ENCODE data around the gene OOSP1.
A peak's percentile ranks its signal among the peaks of the same experiment; 100 is the strongest.

Gene OOSP1

GRCh38 chr11:59997800-59998199 is 59.6 kb downstream of the OOSP1 start:
- H3K36me3 ChIP-seq (replicated peaks), result no peaks in the 10 kb centered on the region
- TF ChIP-seq CTCF (IDR thresholded peaks at IDR 0.05; ENCODE audit: low read depth, low read length, missing control alignments), result no peak
- no peaks in the 10 kb centered on the region for H3K27me3 ChIP-seq (replicated peaks)
- H3K27ac ChIP-seq, result no peak overlapping the region
- DNase-seq, result no peak
- in situ Hi-C loops (cut with HindIII; ENCODE audit: low pct_ligation_motif_present, low sequenced_read_pairs), result no loop called here
- no peak overlapping the region for H3K4me3 ChIP-seq (ENCODE audit: low read depth, low read length)

- Histone ChIP-seq H3K27me3 (replicated peaks) (no peaks in the 10 kb centered on the region), H3K27ac (no peak overlapping the region), H3K36me3 (replicated peaks) (no peaks in the 10 kb centered on the region), H3K4me3 (ENCODE audit: low read depth, low read length) (no peak overlapping the region)
- in situ Hi-C loops (cut with HindIII; ENCODE audit: low pct_ligation_motif_present, low sequenced_read_pairs), result no loop called here
- TF ChIP-seq CTCF (IDR thresholded peaks at IDR 0.05; ENCODE audit: low read depth, low read length, missing control alignments), result no peak
- DNase-seq, result no peak
Observed at GRCh38 chr11:59999691-60000090, 61.5 kb downstream of the OOSP1 start.

- in situ Hi-C loops (cut with HindIII; ENCODE audit: low pct_ligation_motif_present, low sequenced_read_pairs), result no loop called here
- Histone ChIP-seq H3K27me3 (replicated peaks) (no peaks in the 10 kb centered on the region), H3K27ac (no peak overlapping the region), H3K36me3 (replicated peaks) (no peaks in the 10 kb centered on the region), H3K4me3 (ENCODE audit: low read depth, low read length) (no peak overlapping the region)
- DNase-seq, result no peak
- TF ChIP-seq CTCF (IDR thresholded peaks at IDR 0.05; ENCODE audit: low read depth, low read length, missing control alignments), result no peak
Observed at GRCh38 chr11:60003729-60004128, 65.5 kb downstream of the OOSP1 start.

GRCh38 chr11:60005360-60005759 is 67.1 kb downstream of the OOSP1 start:
- Histone ChIP-seq H3K36me3 (replicated peaks) (no peaks in the 10 kb centered on the region), H3K4me3 (ENCODE audit: low read depth, low read length) (no peak overlapping the region), H3K27me3 (replicated peaks) (no peaks in the 10 kb centered on the region), H3K27ac (no peak overlapping the region)
- in situ Hi-C loops (cut with HindIII; ENCODE audit: low pct_ligation_motif_present, low sequenced_read_pairs), result no loop called here
- DNase-seq, result peak; percentile 0
- no peak for TF ChIP-seq CTCF (IDR thresholded peaks at IDR 0.05; ENCODE audit: low read depth, low read length, missing control alignments)
